Mucosa of stomach (tissue), 1 donor: Measurements from ENCODE around the gene GRM4.
"Not testable (repeated sequence)": the region's sequence is repeated elsewhere in the genome, so short reads cannot be mapped to it uniquely, and the experiment has no call there.

Source experiments
- H3K27me3 ChIP-seq: one replicate; pipeline ENCODE4 v1.7.0; 2013; ENCODE audit warnings: mild to moderate bottlenecking, low read length; ENCODE audit not compliant: control insufficient read depth, insufficient read depth
- H3K36me3 ChIP-seq: one replicate; pipeline ENCODE4 v1.7.0; 2013; ENCODE audit warnings: low read length; ENCODE audit not compliant: control insufficient read depth, insufficient read depth
- H3K4me1 ChIP-seq: one replicate; pipeline ENCODE4 v1.7.0; 2013; ENCODE audit warnings: mild to moderate bottlenecking, low read length; ENCODE audit not compliant: control insufficient read depth, insufficient read depth
- H3K4me3 ChIP-seq: one replicate; pipeline ENCODE4 v1.7.0; 2013; ENCODE audit warnings: low read length
- H3K9ac ChIP-seq: one replicate; pipeline ENCODE4 v1.7.0; 2013; ENCODE audit warnings: mild to moderate bottlenecking, low read length, moderate library complexity
- H3K9me3 ChIP-seq: one replicate; pipeline ENCODE4 v1.7.0; 2013; ENCODE audit warnings: mild to moderate bottlenecking, low read length, moderate library complexity; ENCODE audit not compliant: control insufficient read depth
- donor health status: Pancreatic carcinoma.

GRM4 gene

DNA sequence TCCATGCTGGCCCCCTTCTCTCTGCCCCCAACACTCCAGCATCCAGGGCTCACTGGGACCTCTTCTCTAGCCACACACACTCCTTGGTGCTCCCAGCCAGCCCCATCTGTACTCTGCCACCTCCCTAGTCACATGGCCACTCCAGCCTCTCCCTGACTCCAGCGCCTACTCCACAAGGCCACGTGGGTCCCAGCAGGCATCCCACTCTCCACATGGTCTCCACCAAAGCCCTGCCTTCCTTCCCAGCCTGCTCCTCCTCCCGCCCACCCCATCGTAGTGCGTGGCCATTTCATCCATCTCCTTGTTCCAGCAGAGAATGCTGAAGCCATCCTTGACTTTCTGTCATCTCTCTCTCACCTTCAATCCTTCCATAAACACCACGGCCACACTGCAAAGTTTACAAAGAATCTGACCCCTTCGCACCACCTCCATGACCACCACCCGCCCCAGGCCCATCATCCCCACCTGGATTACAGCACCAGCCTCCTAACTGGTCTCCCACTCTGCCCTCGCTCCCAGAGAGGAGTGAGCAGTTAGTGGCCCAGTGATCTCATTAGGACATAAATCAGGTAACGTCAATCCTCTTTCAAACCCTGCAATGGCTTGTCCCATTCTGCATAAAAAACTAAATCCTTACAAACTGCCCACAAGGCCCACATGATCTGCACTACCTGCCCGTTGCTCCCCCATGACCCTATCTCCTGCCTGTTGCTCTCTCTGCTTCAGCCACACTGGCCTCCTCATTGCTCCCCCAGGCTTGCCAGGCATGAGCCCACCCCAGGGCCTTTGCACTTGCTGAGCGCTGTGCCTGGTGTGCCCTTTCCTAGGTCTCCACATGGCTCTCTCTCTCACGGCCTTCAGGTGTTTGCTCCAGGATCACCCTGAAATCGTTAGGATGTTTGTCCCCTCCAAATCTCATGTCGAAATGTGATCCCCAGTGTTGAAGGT is 96.2 kb downstream of the GRM4 start:
- peaks cover 7% of the 10 kb centered on the region for H3K27me3 ChIP-seq
- H3K36me3 ChIP-seq: no peaks in the 10 kb centered on the region
- no peak overlapping the region for H3K4me3 ChIP-seq
- no peaks in the 10 kb centered on the region for H3K9me3 ChIP-seq
- H3K4me1 ChIP-seq: no peaks in the 10 kb centered on the region
- no peak overlapping the region for H3K9ac ChIP-seq

GRCh38 chr6:34047913-34048867 is 97.7 kb downstream of the GRM4 start:
- Histone ChIP-seq H3K4me1 (no peaks in the 10 kb centered on the region), H3K9me3 (no peaks in the 10 kb centered on the region), H3K4me3 (no peak overlapping the region), H3K27me3 (peaks cover 7% of the 10 kb centered on the region), H3K36me3 (no peaks in the 10 kb centered on the region), H3K9ac (no peak overlapping the region)

DNA sequence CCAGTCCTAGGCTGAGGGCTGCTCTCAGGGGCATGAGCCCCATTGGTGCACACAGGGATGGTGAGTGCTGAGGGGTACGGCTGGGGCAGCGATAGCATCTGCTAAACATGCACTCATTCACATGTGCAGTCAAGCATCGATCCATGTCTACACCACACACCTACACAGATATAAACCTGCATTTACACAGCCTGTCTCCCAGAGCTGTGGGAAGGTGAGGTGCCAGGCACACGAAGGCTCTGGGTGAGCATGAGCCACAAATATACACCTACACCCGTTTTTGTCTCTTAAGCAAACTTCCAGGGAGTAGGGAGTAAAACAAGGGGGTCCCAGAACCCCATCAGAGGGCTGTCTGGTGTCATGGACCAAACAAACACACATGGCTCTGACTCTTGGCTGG is 99.3 kb downstream of the GRM4 start:
- H3K36me3 ChIP-seq: no peaks in the 10 kb centered on the region
- H3K9me3 ChIP-seq: no peaks in the 10 kb centered on the region
- H3K4me1 ChIP-seq: no peaks in the 10 kb centered on the region
- no peak overlapping the region for H3K9ac ChIP-seq
- H3K4me3 ChIP-seq: no peak overlapping the region
- no peaks in the 10 kb centered on the region for H3K27me3 ChIP-seq

GRCh38 chr6:34045771-34046170 is 100.1 kb downstream of the GRM4 start:
- H3K4me3 ChIP-seq: no peak overlapping the region
- H3K27me3 ChIP-seq: no peaks in the 10 kb centered on the region
- H3K9ac ChIP-seq: no peak overlapping the region
- no peaks in the 10 kb centered on the region for H3K36me3 ChIP-seq
- H3K9me3 ChIP-seq: no peaks in the 10 kb centered on the region
- no peaks in the 10 kb centered on the region for H3K4me1 ChIP-seq

DNA sequence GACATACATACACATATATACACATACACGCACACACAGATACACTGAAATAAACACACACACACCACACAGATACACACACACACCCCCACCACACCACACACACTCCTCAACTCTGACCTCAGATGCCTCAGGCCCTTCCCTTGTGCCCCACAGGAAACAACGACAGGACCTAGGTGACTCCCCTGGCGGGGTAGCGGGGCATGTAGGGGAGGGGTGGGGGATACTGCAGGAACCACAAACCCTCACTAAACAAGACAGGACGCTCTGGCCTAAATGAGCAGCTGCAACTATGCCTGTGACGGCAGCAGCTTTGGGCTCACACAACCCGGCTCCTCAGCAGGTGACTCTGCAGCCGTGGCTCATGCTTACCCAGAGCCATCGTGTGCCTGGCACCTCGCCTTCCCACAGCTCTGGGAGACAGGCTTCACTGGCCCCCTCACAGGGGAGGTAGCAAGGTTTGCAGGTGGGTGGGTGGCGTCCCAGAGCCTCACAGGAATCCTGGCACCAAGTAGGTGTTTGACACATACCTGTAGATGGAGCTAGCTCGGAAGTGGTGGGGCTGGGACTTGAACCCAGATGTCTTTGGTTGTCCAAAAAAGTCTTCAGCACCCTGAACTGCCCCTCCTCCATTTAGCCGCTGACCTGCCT is 100.8 kb downstream of the GRM4 start:
- Histone ChIP-seq H3K36me3 (no peaks in the 10 kb centered on the region), H3K9ac (no peak overlapping the region), H3K9me3 (no peaks in the 10 kb centered on the region), H3K4me3 (no peak overlapping the region), H3K4me1 (no peaks in the 10 kb centered on the region), H3K27me3 (no peaks in the 10 kb centered on the region)

- H3K27me3 ChIP-seq: no peaks in the 10 kb centered on the region
- H3K9me3 ChIP-seq: no peaks in the 10 kb centered on the region
- H3K4me3 ChIP-seq: no peak overlapping the region
- H3K4me1 ChIP-seq: no peaks in the 10 kb centered on the region
- H3K36me3 ChIP-seq: no peaks in the 10 kb centered on the region
- no peak overlapping the region for H3K9ac ChIP-seq
Observed at GRCh38 chr6:34043359-34043758, 102.5 kb downstream of the GRM4 start.

DNA sequence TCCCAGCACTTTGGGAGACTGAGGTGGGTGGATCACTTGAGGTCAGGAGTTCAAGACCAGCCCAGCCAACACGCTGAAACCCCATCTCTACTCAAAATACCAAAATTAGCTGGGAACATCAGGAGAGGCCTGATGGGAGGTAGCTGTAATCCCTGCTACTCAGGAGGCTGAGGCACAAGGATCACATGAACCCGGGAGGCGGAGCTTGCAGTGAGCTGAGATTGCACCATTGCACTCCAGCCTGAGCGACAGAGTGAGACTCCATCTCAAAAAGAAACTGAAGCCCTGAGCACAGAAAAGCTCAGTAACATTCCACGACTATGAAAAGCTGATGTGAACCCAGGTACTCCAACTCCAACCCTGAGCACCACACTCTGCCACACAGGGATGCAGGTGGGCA is 103.9 kb downstream of the GRM4 start:
- H3K4me3 ChIP-seq, H3K9me3 ChIP-seq, H3K36me3 ChIP-seq, H3K27me3 ChIP-seq, H3K9ac ChIP-seq, H3K4me1 ChIP-seq: not testable (repeated sequence)

- Histone ChIP-seq H3K27me3 (no peaks in the 10 kb centered on the region), H3K4me1 (no peaks in the 10 kb centered on the region), H3K36me3 (no peaks in the 10 kb centered on the region), H3K9me3 (no peaks in the 10 kb centered on the region), H3K4me3 (no peak overlapping the region), H3K9ac (no peak overlapping the region)
Observed at GRCh38 chr6:34041385-34041784, 104.5 kb downstream of the GRM4 start.

- H3K36me3 ChIP-seq: no peaks in the 10 kb centered on the region
- no peak overlapping the region for H3K4me3 ChIP-seq
- H3K9me3 ChIP-seq: no peaks in the 10 kb centered on the region
- H3K4me1 ChIP-seq: no peaks in the 10 kb centered on the region
- no peaks in the 10 kb centered on the region for H3K27me3 ChIP-seq
- no peak overlapping the region for H3K9ac ChIP-seq
Observed at GRCh38 chr6:34039943-34040342, 105.9 kb downstream of the GRM4 start.

- Histone ChIP-seq H3K9me3 (no peaks in the 10 kb centered on the region), H3K4me1 (no peaks in the 10 kb centered on the region), H3K27me3 (no peaks in the 10 kb centered on the region), H3K36me3 (no peaks in the 10 kb centered on the region), H3K4me3 (no peak overlapping the region), H3K9ac (no peak overlapping the region)
Observed at GRCh38 chr6:34037151-34037550, 108.7 kb downstream of the GRM4 start.

DNA sequence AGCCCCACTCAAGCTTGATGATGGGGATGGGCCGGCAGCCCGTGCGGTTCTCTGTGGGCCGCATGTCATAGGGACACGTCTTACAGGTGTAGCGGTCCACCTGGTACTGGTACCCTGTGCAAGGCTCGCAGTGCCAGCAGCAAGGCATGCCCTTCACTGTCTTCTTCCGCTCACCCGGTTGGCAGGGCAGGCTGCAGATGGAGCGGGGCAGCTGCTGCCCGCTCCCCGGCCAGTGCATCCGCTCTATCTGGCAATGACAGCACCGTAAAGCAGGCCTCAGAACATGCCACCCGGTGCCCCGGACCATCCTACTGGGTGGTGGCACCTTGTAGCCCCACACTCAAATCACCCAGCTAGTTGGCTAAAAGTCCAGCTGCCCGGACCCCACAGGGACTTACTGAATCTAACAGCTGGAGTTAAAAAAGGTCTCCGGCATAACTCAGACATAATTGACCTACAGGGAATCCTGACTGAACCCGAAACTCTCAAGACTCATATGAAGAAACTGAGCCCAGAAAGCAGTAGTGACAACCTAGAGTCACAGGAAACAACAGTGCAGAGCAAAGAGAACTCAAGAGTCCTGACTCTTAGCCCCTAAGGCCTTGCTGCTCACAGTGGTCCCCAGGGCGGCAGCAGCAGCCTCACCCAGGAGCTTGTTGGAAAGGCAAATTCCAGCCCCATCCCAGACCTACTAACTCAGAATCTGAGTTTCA is 109.4 kb downstream of the GRM4 start:
- no peak overlapping the region for H3K4me3 ChIP-seq
- H3K36me3 ChIP-seq: no peaks in the 10 kb centered on the region
- H3K9me3 ChIP-seq: no peaks in the 10 kb centered on the region
- H3K4me1 ChIP-seq: no peaks in the 10 kb centered on the region
- no peak overlapping the region for H3K9ac ChIP-seq
- no peaks in the 10 kb centered on the region for H3K27me3 ChIP-seq
